Astrocyte (in vitro differentiated cells and primary cell): Measurements from ENCODE around the gene C14orf93. TPM values are rescaled to one million over a fixed set of nuclear protein-coding genes. Genes with fewer than 3 reads are reported as not detected.

Source experiments
- DNase-seq: peaks from one replicate; pipeline ENCODE4 v3.0.0-alpha.2; 2010; ENCODE audit warnings: low read depth
- FAIRE-seq: peaks from 2 replicates; lab custom pipeline; 2011; peaks lifted over from hg19 to GRCh38; lab: Jason Lieb, UNC
- H2AFZ ChIP-seq: 2 replicates; pipeline ENCODE4 v1.6.0; 2012; ENCODE audit warnings: low read depth, low read length, inconsistent platforms
- H3K27ac ChIP-seq: 2 replicates; pipeline ENCODE4 v1.5.1; 2011; ENCODE audit warnings: low read depth, low read length, inconsistent platforms
- H3K27me3 ChIP-seq: 2 replicates; pipeline ENCODE4 v1.6.0; 2011; ENCODE audit warnings: low read length, inconsistent platforms; ENCODE audit not compliant: insufficient read depth
- H3K36me3 ChIP-seq: 2 replicates; pipeline ENCODE4 v1.5.1; 2011; ENCODE audit warnings: low read length, inconsistent platforms; ENCODE audit not compliant: insufficient read depth
- H3K4me1 ChIP-seq: 2 replicates; pipeline ENCODE4 v1.5.1; 2011; ENCODE audit warnings: low read length, inconsistent platforms; ENCODE audit not compliant: insufficient read depth
- H3K4me2 ChIP-seq: 2 replicates; pipeline ENCODE4 v1.6.0; 2012; ENCODE audit warnings: low read length, inconsistent platforms
- H3K4me3 ChIP-seq: 2 replicates; pipeline ENCODE4 v1.5.1; 2011; ENCODE audit warnings: low read depth, mild to moderate bottlenecking, low read length, inconsistent platforms; ENCODE audit not compliant: insufficient read depth
- H3K79me2 ChIP-seq: 2 replicates; pipeline ENCODE4 v1.6.0; 2012; ENCODE audit warnings: mild to moderate bottlenecking, low read length, inconsistent platforms; ENCODE audit not compliant: insufficient read depth
- H3K9ac ChIP-seq: 2 replicates; pipeline ENCODE4 v1.6.0; 2012; ENCODE audit warnings: mild to moderate bottlenecking, low read length, inconsistent platforms
- H3K9me3 ChIP-seq: 2 replicates; pipeline ENCODE4 v1.5.1; 2012; ENCODE audit warnings: low read depth, mild to moderate bottlenecking, low read length, inconsistent platforms; ENCODE audit not compliant: insufficient read depth
- H4K20me1 ChIP-seq: 2 replicates; pipeline ENCODE4 v1.6.0; 2012; ENCODE audit warnings: low read length, inconsistent platforms; ENCODE audit not compliant: insufficient read depth
- H3K27ac Mint-ChIP-seq: one replicate; pipeline ENCODE4 v1.8.0; 2021; ENCODE audit warnings: mild to moderate bottlenecking, mixed read lengths; ENCODE audit not compliant: unreplicated experiment
- H3K27me3 Mint-ChIP-seq: one replicate; pipeline ENCODE4 v1.8.0; 2021; ENCODE audit warnings: low read depth, mixed read lengths; ENCODE audit not compliant: unreplicated experiment
- H3K36me3 Mint-ChIP-seq: one replicate; pipeline ENCODE4 v1.8.0; 2021; ENCODE audit warnings: low read depth, mixed read lengths; ENCODE audit not compliant: unreplicated experiment
- H3K4me1 Mint-ChIP-seq: one replicate; pipeline ENCODE4 v1.8.0; 2021; ENCODE audit warnings: low read depth, mixed read lengths; ENCODE audit not compliant: unreplicated experiment
- H3K4me3 Mint-ChIP-seq: one replicate; pipeline ENCODE4 v1.8.0; 2021; ENCODE audit warnings: mild to moderate bottlenecking, moderate library complexity, mixed read lengths; ENCODE audit not compliant: unreplicated experiment
- H3K9me3 Mint-ChIP-seq: one replicate; pipeline ENCODE4 v1.8.0; 2021; ENCODE audit warnings: mild to moderate bottlenecking, mixed read lengths; ENCODE audit not compliant: unreplicated experiment
- CTCF ChIP-seq: IDR thresholded peaks from 2 replicates; pipeline ENCODE4 v1.5.1; 2011; ENCODE audit warnings: low read depth, mild to moderate bottlenecking, inconsistent platforms, low read length, moderate library complexity; ENCODE audit not compliant: insufficient read depth
- EZH2 ChIP-seq: IDR thresholded peaks from 2 replicates; pipeline ENCODE4 v1.6.1; 2012; ENCODE audit warnings: mild to moderate bottlenecking, low read length, inconsistent platforms; ENCODE audit not compliant: insufficient read depth
- total RNA-seq: library from RNA; stranded (reverse); gene quantifications from 2 replicates; pipeline ENCODE4 v1.2.1, GENCODE V29; 2021

C14orf93 gene
- total RNA-seq, 1 donor from 2014 or later: 3.6 TPM

GRCh38 chr14:22976620-22977433, 33.1 kb downstream of the C14orf93 start:
- no peak for TF ChIP-seq CTCF
- TF ChIP-seq EZH2: no peak
- FAIRE-seq (no peak), DNase-seq (no peak)
- Histone ChIP-seq H3K9ac (peak overlapping the region; percentile 58), H3K4me1 (peaks cover 42% of the 10 kb centered on the region), H3K27me3 (no peaks in the 10 kb centered on the region), H3K4me2 (peak overlapping the region; percentile 97), H3K36me3 (peaks cover 36% of the 10 kb centered on the region), H3K79me2 (peaks cover 36% of the 10 kb centered on the region), H3K9me3 (no peaks in the 10 kb centered on the region), H3K27ac (peak overlapping the region; percentile 47), H3K4me3 (no peak overlapping the region), H4K20me1 (peaks cover 70% of the 10 kb centered on the region), H2AFZ (no peak overlapping the region)
- peaks cover 32% of the 10 kb centered on the region for H3K36me3 Mint-ChIP-seq
- H3K4me3 Mint-ChIP-seq: peak overlapping the region; percentile 92
- H3K9me3 Mint-ChIP-seq: no peaks in the 10 kb centered on the region
- peak overlapping the region; percentile 97 for H3K27ac Mint-ChIP-seq
- no peaks in the 10 kb centered on the region for H3K27me3 Mint-ChIP-seq
- H3K4me1 Mint-ChIP-seq: peaks cover 74% of the 10 kb centered on the region

GRCh38 chr14:22974530-22975313, 35.2 kb downstream of the C14orf93 start:
- peaks cover 70% of the 10 kb centered on the region for H3K4me1 Mint-ChIP-seq

More at GRCh38 chr14:22974530-22975313, 35.2 kb downstream of the C14orf93 start:
- Mint-ChIP-seq H3K9me3 (no peaks in the 10 kb centered on the region), H3K27me3 (no peaks in the 10 kb centered on the region), H3K36me3 (peaks cover 32% of the 10 kb centered on the region), H3K27ac (peak overlapping the region; percentile 53), H3K4me3 (peak overlapping the region; percentile 77)
- Histone ChIP-seq H3K4me3 (no peak overlapping the region), H3K36me3 (peaks cover 43% of the 10 kb centered on the region), H3K79me2 (peaks cover 16% of the 10 kb centered on the region), H3K9ac (no peak overlapping the region), H3K9me3 (no peaks in the 10 kb centered on the region), H3K4me1 (peaks cover 37% of the 10 kb centered on the region), H3K27ac (no peak overlapping the region), H3K4me2 (no peak overlapping the region), H3K27me3 (no peaks in the 10 kb centered on the region), H4K20me1 (peaks cover 64% of the 10 kb centered on the region), H2AFZ (no peak overlapping the region)
- DNase-seq: no peak
- FAIRE-seq: no peak
- TF ChIP-seq EZH2 (no peak), CTCF (no peak)
